NCI-H446 (cell line): ENCODE measurements around the gene NAA10.

Source experiments
- DNase-seq, 2 experiments: peaks; one replicate each; lab custom pipeline; 2025; lab: John Stamatoyannopoulos, UW

NAA10 gene

DNA sequence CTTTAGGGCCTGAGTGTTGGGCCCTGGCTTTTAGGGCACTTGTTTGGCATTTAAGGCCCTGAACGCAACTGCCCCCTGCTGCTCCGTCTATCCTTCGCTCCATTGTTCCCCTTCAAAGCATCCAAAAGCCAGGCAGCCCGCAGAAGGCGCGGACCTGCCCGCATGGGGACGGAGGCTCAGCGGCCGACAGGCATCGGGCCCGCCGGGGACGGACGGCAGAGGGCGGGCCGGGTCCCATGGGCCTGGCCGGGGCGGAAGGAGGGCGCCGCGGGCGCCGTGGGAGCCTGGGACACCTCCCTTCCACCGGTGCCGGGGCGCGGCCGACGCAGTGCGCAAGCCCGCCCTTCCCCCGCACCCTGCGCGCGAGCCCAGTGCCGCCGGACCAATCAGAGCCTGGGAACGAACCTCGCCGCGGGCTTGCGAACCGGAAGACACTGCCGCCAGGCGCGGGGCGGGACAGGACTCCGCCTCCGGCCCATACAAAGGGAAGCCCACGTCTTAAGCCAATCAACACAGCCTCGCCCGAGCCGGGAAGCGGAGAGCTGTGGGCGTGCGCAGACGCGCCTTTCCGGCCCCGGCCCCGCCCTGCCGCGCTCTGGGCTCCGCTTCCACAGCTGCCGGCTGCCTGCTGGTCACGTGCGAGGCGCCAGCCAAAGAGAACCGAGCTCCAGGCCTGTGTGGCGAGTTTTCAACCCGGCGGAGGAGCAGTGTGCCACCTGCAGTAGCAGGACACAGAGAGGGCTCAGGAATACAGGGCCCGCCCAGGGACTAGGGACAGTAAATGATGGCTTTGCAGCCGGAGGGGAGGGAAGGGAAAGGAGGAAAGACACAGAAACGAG is 6.7 kb downstream of the NAA10 start:
- peak; percentile 87 to 97 for DNase-seq

- no peak for DNase-seq
Measured at GRCh38 chrX:153927672-153927921, 7.2 kb downstream of the NAA10 start.

- peak in 1 of 2 experiments; percentile 4 for DNase-seq
Measured at GRCh38 chrX:153926858-153927671, 7.8 kb downstream of the NAA10 start.

DNA sequence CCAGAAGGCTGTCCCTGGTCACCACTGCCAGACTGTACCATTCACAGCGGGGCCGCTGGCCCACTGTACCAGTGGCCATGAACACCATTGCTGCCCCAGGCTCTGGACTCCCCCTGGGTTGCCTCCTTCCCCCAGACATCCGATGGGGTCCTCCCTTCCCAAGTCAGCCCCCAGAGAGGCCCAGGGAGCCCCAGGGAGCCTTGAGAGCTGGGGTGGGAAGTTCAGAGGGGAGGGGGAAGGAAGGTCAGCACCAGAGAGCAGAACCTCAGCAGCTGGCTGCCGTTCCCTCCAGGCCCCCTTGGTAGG is 8.3 kb downstream of the NAA10 start:
- DNase-seq, result no peak

- no peak for DNase-seq
Measured at GRCh38 chrX:153925739-153926551, 8.9 kb downstream of the NAA10 start, which contains the start of gene ARHGAP4. ARHGAP4 (minus strand) TSS chrX:153926264; CDS start chrX:153926202, 62 bp downstream.

DNA sequence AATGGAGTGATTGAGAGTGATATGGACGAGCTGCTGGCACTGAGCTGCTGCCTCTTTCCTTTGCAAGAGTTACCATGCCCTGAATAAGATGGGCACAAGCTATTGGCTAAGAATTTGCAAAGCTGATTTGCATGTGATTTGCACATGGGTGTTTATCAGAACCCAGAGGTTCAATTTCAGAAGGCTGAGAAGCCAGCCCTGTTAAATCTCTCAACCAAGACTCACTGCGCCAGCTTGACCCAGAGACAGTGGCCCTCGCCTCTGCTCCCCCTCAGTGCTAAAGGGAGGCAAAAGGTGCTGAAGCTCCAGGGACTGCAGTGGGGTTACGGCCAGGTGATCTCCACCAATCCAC is 9.5 kb downstream of the NAA10 start:
- no peak for DNase-seq

GRCh38 chrX:153924149-153924861 is 10.5 kb downstream of the NAA10 start:
- no peak for DNase-seq

DNA sequence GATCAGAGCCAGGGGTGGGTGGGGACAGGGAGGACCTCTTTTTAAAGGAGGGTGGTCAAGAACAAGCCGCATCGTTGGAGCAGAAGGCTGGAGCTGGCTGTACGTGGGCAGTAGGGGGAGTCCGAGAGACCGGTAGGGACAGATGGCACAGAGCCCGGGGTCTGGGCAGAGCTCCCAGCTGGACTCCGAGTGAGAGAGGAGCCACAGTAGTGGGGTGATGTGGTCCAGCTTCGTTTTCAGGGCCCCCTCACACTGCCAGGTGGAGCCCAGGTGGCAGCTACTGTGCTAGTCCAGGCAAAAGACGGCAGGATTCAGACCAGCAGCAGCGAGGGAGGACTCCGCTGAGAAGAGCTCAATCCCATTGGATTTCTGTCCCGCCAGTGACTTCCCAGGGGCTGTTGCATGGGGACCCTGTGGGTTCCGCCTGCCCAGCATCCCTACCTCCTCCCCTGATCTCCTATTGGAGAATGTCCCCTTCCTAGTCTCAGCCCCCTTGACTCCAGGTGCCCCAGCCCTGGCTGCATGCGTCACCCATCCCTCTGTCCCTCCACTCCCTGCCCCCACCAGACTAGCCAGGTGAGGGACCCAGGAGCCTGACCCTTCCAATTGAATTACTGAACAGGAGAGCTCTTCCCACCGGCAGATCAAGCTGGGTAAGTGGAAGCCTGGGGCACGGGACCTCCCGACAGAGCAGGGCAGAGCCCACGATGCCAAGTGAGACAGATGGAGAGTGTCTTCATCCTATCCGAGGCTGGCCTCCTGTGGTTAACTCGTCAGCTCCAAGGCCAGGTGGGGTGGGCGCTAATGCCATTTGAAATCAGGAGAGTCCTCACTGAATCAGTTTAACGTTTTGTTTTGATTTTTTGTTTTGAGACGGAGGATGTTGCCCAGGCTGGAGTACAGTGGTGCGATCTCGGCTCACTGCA is 11.6 kb downstream of the NAA10 start:
- DNase-seq, result peak; percentile 0 to 56

DNA sequence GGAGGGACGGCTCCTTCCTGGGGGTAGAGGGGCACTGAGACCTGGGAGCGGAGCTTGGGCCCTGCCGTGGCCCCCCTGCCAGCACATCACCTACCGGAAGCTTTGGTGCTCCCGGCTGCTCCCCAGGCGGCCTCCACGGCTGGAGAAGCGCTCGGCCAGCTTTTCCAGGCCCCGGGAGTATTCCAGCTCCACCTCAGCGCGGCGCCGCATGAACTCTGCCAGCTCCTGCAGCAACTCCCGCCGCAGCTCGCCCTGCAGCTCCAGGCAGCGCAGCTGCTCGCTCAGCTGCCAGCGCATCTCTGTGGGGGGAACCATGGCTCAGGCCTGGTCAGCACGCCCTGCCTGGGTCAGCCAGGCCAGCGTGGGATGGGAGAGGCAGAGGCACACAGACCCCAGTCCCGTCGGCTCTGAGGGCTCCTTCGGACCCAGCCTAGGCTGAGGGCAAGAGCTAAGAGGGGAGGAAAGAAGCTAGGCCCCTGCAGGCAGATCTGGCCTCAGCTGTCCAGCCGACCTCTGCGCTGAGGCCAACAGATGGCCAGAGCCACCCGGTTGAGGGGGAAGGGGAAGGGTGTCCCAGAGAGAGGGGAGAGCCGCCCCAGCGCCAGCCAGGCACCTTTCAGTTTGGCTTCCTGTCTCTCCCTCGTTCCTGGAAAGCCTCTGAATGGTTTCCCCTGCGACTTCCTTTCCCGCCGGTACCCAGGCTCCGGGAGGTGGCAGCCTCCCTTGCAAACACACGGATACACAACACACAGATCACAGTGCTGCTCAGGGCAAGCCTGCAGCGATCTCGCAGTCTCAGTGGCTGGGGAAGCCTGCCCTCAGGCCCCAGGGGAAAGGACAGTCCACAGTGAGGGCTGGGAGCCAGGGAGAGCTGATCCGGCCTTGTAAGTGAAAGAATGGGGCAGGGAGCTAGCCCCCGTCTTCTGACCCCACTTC is 13.1 kb downstream of the NAA10 start:
- no peak for DNase-seq

GRCh38 chrX:153921070-153921469 is 13.8 kb downstream of the NAA10 start:
- DNase-seq, result no peak

GRCh38 chrX:153920546-153920945 is 14.3 kb downstream of the NAA10 start:
- no peak for DNase-seq

DNA sequence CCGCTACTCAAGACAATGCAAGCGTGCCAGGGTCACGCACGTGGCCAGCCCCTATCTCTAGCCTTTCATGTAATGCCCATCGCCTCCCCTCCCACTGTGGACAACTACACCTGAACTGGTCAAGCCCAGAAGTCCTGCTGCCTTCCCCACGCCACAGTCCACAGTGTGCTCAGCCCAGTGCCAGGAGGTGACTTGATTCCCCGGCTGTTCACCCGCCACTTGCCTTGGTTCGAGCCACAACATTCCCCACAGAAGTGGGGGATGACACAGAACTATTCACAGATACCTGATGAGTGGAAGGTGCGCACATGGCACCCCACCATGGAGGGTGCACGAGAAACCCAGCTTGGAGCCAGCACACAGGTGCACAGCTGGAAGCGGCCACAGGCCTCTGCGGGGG is 15.6 kb downstream of the NAA10 start:
- no peak for DNase-seq

GRCh38 chrX:153917869-153918268 is 17.0 kb downstream of the NAA10 start:
- no peak for DNase-seq

GRCh38 chrX:153913701-153914100 is 21.1 kb downstream of the NAA10 start:
- no peak for DNase-seq

DNA sequence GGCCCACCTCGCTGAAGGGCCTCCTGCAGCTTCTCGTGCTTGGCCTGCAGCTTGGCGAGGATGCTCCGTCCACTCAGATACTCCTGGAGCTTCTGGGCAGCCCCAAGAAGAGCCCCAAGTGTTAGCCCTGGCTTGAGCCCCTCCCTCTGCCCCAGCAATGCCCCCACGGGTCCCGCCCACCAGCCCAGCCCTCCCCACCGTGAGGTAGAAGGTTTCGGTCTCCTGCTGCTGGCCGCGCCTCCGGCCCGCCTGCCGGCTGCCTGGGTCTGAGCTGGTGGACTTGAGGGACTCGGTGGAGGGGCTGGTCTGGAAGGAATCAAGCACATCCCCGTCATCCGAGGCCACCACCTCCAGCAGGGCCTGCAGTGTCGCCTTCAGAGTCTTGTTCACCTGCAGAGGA is 21.6 kb downstream of the NAA10 start:
- no peak for DNase-seq

- DNase-seq, result no peak
Measured at GRCh38 chrX:153911798-153912197, 23.0 kb downstream of the NAA10 start.

DNA sequence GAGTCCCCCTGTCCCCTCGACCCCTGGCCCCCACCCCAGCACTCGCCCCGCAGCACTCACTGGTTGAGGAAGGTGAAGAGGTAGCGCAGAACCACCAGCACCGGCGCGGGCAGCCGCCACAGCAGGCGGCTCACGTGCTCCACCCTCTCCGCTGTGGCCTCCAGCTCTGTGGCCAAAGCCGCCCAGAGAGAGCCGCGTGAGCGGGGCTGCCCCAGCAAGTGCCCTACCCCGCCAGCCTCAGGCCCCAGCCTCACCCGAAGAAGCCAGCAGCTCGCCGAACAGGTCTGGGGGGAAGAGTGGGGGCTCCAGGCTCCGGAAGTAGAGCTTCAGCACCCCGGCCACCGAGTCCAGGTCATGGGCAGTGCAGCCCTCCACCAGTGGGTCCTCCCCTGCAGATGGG is 24.4 kb downstream of the NAA10 start:
- DNase-seq, result no peak

DNA sequence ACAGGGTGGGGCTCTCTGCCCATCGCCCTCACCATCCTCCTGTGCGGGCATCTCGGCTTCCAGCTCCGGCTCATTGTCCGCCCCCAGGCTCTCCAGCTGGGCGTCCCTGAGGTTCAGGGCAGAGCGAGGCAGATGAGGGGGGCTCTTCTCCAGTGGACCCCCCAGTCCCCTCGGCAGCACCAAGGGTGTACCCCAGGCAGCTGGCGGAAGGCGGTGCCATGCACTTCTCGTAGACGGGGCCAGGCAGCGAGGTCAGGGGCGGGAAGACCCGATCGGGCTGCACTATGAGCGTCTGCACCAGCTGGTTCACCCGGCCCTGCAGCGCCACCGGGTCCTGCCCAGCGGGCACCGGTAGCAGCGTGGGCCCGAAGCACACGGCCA is 24.9 kb downstream of the NAA10 start:
- DNase-seq, result no peak

DNA sequence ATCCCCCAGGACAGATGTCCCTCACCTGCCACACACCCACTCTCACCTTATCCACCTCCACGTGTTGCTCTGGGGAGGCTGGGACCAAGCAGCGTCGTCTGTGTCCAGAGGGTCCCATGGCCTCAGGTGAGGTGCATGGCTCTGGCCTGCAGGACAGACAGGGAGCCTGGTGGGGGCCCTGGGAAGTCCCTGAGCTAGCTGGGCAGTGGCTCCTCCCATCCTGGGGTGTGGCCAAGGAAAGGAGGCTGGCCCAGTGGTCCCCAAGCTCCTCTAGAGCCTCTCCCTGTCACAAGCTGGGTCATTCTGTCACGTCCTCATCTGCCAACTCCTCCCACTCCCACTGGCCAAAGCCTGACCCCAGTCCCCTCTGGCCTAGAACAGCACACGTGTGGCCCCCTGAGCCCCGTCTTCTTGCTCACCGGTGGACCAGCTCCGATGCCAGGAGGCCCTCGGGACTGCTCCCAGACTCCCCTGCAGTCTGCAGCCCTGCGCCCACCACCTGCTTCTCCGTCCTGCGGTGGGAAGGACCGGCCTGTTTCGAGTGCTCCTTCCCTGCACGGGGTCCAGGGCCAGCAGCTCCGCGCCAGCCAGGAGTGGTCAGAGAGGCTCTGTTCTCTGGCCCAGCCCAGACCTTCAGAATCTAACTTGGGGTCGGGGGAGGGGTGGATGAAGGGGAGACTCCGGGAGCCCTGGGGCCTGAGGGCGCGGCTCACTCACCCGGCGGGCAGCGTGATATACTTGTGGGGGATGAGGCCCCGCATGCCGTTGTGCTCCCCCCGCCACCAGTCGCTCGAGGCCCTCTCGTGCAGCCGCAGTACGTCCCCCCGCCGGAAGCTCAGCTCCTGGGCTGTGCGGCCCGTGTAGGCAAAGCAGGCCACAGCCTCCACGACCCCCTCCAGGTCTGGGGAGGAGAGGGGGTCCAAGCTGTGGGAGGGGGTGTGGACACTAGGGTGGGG is 25.5 kb downstream of the NAA10 start:
- no peak for DNase-seq
